Skeletal muscle satellite cell (primary cell): ENCODE results near the gene RBM20.

Experiments
- H3K27me3 ChIP-seq: 2 replicates; pipeline ENCODE4 v1.7.0; 2013; ENCODE audit warnings: low read length; ENCODE audit not compliant: control insufficient read depth, insufficient read depth
- H3K36me3 ChIP-seq: 2 replicates; pipeline ENCODE4 v1.7.0; 2013; ENCODE audit warnings: mild to moderate bottlenecking, control low read depth, low read length; ENCODE audit not compliant: insufficient read depth
- H3K4me1 ChIP-seq: 2 replicates; pipeline ENCODE4 v1.7.0; 2013; ENCODE audit warnings: low read length; ENCODE audit not compliant: control insufficient read depth, insufficient read depth
- H3K4me2 ChIP-seq: 2 replicates; pipeline ENCODE4 v1.7.0; 2013; ENCODE audit warnings: mild to moderate bottlenecking, low read length
- H3K4me3 ChIP-seq: 2 replicates; pipeline ENCODE4 v1.7.0; 2013; ENCODE audit warnings: low read length
- H3K9ac ChIP-seq: 2 replicates; pipeline ENCODE4 v1.7.0; 2013; ENCODE audit warnings: mild to moderate bottlenecking, low read depth, low read length, moderate library complexity
- H3K9me3 ChIP-seq: replicated peaks from 2 replicates; pipeline ENCODE4 v1.7.0; 2013; ENCODE audit warnings: mild to moderate bottlenecking, control low read depth, low read length

RBM20 gene

GRCh38 chr10:110684800-110685446 lies 40.8 kb downstream of the RBM20 start:
- H3K4me3 ChIP-seq, result no peak overlapping the region
- peaks cover 7% of the 10 kb centered on the region for H3K27me3 ChIP-seq
- peak overlapping the region; percentile 63 for H3K4me2 ChIP-seq
- H3K9ac ChIP-seq, result no peak overlapping the region
- no peaks in the 10 kb centered on the region for H3K9me3 ChIP-seq
- H3K4me1 ChIP-seq, result peaks cover 18% of the 10 kb centered on the region
- H3K36me3 ChIP-seq, result no peaks in the 10 kb centered on the region

- Histone ChIP-seq H3K4me1 (peaks cover 8% of the 10 kb centered on the region), H3K4me2 (no peak overlapping the region), H3K27me3 (peaks cover 7% of the 10 kb centered on the region), H3K36me3 (no peaks in the 10 kb centered on the region), H3K9me3 (no peaks in the 10 kb centered on the region), H3K4me3 (no peak overlapping the region), H3K9ac (no peak overlapping the region)
These were observed 41.9 kb downstream of the RBM20 start for GRCh38 chr10:110686047-110686446.

GRCh38 chr10:110686949-110687348 lies 42.8 kb downstream of the RBM20 start:
- Histone ChIP-seq H3K27me3 (peaks cover 7% of the 10 kb centered on the region), H3K9me3 (no peaks in the 10 kb centered on the region), H3K36me3 (no peaks in the 10 kb centered on the region), H3K9ac (no peak overlapping the region), H3K4me2 (no peak overlapping the region), H3K4me1 (peaks cover 8% of the 10 kb centered on the region), H3K4me3 (no peak overlapping the region)

DNA sequence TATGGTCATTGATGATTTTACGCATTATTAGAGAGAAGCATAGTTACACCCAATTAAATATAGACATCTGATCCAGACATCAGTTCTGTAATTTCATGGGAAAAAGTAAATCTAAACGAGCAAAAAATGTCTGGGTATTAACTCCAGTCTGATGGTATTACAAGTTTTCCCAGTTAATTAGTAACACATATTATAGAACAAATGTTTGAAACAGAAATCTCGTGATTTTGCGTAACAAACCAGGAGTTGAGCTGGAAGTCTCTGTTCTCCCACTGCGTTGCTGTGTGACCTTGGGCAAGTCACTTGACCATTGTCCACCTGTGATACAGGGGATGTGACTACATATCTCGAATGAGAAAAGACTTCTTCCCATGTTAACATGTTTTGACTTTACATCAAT lies 43.3 kb downstream of the RBM20 start:
- peaks cover 5% of the 10 kb centered on the region for H3K27me3 ChIP-seq
- H3K4me1 ChIP-seq, result peaks cover 8% of the 10 kb centered on the region

DNA sequence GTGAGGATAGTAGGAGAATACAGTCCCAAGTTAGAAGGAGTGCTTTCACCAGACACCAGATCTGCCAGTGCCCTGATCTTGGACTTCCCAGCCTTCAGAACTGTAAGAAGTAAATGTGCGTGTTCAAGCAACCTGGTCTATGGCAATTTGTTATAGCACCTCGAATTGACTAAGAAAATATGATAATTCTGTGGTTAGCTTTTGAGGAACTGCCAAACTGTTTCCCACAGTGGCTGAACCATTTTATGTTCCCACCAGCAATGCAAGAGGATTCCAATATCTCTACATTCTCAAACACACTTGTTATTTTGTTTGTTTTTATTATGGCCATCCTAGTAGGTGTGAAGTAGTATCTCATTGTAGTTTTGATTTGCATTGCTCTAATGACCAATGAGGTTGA lies 47.0 kb downstream of the RBM20 start:
- Histone ChIP-seq H3K9ac (no peak overlapping the region), H3K4me1 (peaks cover 5% of the 10 kb centered on the region), H3K4me3 (no peak overlapping the region), H3K27me3 (peaks cover 12% of the 10 kb centered on the region), H3K9me3 (peaks cover 4% of the 10 kb centered on the region), H3K4me2 (no peak overlapping the region), H3K36me3 (no peaks in the 10 kb centered on the region)

More for the DNA sequence above, 43.3 kb downstream of the RBM20 start:
- Histone ChIP-seq H3K9ac (no peak overlapping the region), H3K9me3 (no peaks in the 10 kb centered on the region), H3K36me3 (no peaks in the 10 kb centered on the region), H3K4me3 (no peak overlapping the region), H3K4me2 (no peak overlapping the region)

DNA sequence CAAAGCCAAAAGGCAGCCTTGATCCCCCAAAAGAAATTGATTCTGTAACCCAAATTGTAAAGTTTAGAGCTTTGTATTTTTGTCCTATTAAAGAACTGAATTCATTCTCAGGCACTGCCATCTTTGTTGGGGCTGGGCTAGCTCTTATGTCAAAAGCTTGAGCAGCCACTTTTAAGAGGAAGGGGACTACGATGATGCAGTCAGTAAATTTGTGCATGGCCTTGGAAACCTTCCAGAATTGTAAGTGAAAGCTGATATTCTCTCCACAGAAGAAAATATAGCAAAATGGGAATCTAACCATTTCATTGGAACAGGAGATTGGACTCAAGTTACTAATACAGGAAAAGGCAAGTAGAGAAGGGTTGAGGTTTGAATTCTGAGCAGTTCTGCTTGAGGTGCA lies 50.1 kb downstream of the RBM20 start:
- no peaks in the 10 kb centered on the region for H3K36me3 ChIP-seq
- peaks cover 15% of the 10 kb centered on the region for H3K27me3 ChIP-seq
- H3K9ac ChIP-seq, result no peak overlapping the region
- no peaks in the 10 kb centered on the region for H3K4me1 ChIP-seq
- H3K9me3 ChIP-seq, result peaks cover 4% of the 10 kb centered on the region
- H3K4me3 ChIP-seq, result no peak overlapping the region
- H3K4me2 ChIP-seq, result no peak overlapping the region

- peaks cover 12% of the 10 kb centered on the region for H3K27me3 ChIP-seq
- H3K4me2 ChIP-seq, result no peak overlapping the region
- peaks cover 4% of the 10 kb centered on the region for H3K9me3 ChIP-seq
- no peak overlapping the region for H3K4me3 ChIP-seq
- no peaks in the 10 kb centered on the region for H3K4me1 ChIP-seq
- no peak overlapping the region for H3K9ac ChIP-seq
- no peaks in the 10 kb centered on the region for H3K36me3 ChIP-seq
These were observed 50.8 kb downstream of the RBM20 start for GRCh38 chr10:110694820-110695538.

DNA sequence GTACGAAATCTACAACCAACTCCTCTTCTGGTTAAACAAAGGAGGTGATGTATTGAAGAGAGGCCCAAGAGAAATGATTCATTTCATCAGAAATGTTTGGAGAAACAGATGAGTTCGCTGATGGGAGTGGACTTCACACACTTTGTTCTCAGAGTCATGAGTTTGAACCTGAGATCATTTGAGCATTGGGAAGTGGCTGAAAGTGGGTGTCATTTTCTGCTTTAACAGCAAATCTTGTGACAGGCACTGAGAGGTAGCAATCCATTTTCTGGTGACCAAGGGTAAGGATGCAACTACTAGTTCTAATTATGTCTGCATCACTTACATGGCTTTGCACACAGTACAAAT lies 51.4 kb downstream of the RBM20 start:
- H3K9ac ChIP-seq, result no peak overlapping the region
- peaks cover 4% of the 10 kb centered on the region for H3K9me3 ChIP-seq
- no peaks in the 10 kb centered on the region for H3K36me3 ChIP-seq
- no peak overlapping the region for H3K4me3 ChIP-seq
- peaks cover 12% of the 10 kb centered on the region for H3K27me3 ChIP-seq
- no peak overlapping the region for H3K4me2 ChIP-seq
- H3K4me1 ChIP-seq, result no peaks in the 10 kb centered on the region

DNA sequence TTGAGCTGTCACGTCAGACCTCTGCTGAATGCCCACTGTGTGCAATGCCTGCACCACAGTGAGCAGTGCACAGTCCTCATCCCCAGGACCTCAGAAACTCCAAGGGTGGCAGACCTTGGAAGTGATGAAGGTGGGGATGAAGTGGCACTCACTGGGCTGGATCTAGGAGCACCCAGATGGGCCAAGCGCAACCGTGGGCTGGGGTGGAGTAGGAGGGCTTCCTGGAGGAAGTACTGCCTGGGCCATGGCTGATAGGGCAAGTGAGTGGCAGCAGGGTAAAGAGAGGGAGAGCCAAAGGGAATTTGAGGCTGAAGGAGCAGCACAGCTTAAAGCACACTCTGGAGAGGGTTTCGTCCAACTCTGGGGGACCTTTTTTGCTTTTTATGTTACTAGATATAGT lies 52.3 kb downstream of the RBM20 start:
- Histone ChIP-seq H3K36me3 (no peaks in the 10 kb centered on the region), H3K9ac (no peak overlapping the region)

GRCh38 chr10:110698340-110698739 lies 54.2 kb downstream of the RBM20 start:
- H3K4me1 ChIP-seq, result no peaks in the 10 kb centered on the region
- no peaks in the 10 kb centered on the region for H3K36me3 ChIP-seq
- H3K27me3 ChIP-seq, result peaks cover 12% of the 10 kb centered on the region
- H3K4me3 ChIP-seq, result no peak overlapping the region
- no peak overlapping the region for H3K9ac ChIP-seq
- no peaks in the 10 kb centered on the region for H3K9me3 ChIP-seq
- no peak overlapping the region for H3K4me2 ChIP-seq

More for the DNA sequence above, 52.3 kb downstream of the RBM20 start:
- no peak overlapping the region for H3K4me3 ChIP-seq
- peaks cover 4% of the 10 kb centered on the region for H3K9me3 ChIP-seq
- peaks cover 12% of the 10 kb centered on the region for H3K27me3 ChIP-seq
- no peaks in the 10 kb centered on the region for H3K4me1 ChIP-seq
- H3K4me2 ChIP-seq, result no peak overlapping the region

DNA sequence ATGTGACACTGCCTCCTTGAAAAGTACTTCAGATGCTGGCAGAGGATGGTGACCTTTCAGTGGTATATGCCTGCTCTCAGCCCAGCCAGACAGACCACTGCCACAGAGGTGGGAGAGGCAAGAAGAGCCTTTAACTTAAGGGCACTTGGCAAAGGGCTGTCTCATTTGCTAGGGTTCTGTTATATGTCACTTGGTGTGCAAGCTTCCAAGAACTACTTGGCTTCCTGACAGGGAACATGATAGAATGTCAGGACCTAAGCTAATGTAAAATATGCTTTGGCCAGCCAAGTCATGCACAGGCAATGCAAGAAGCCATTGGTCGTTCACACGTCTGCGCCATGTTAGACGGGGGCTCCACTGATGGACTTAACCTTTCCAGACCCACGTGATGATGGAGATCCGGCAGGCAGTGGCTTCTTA lies 54.7 kb downstream of the RBM20 start:
- no peaks in the 10 kb centered on the region for H3K36me3 ChIP-seq
- no peak overlapping the region for H3K9ac ChIP-seq
- peaks cover 12% of the 10 kb centered on the region for H3K27me3 ChIP-seq
- H3K4me1 ChIP-seq, result no peaks in the 10 kb centered on the region
- H3K4me3 ChIP-seq, result no peak overlapping the region
- H3K9me3 ChIP-seq, result no peaks in the 10 kb centered on the region
- H3K4me2 ChIP-seq, result no peak overlapping the region
